ENCODE data around the gene PAK6.

- TF ChIP-seq CTCF (IDR thresholded peaks at IDR 0.05; ENCODE audit: insufficient read depth, low read length, poor library complexity, severe bottlenecking): no peak
- TF ChIP-seq EZH2phosphoT487 (conservative IDR thresholded peaks at IDR 0.05; ENCODE audit: low read length): no peak
Observed at GRCh38 chr15:40295297-40295696, 56.4 kb downstream of the PAK6 start.
